ENCODE data around the gene MPP2. TPM values are rescaled to one million over a fixed set of nuclear protein-coding genes. Genes with fewer than 3 reads are reported as not detected.

The MPP2 gene
- total and polyA plus RNA-seq, 4 donors = 0.05 to 0.25 (median 0.09) TPM

DNA sequence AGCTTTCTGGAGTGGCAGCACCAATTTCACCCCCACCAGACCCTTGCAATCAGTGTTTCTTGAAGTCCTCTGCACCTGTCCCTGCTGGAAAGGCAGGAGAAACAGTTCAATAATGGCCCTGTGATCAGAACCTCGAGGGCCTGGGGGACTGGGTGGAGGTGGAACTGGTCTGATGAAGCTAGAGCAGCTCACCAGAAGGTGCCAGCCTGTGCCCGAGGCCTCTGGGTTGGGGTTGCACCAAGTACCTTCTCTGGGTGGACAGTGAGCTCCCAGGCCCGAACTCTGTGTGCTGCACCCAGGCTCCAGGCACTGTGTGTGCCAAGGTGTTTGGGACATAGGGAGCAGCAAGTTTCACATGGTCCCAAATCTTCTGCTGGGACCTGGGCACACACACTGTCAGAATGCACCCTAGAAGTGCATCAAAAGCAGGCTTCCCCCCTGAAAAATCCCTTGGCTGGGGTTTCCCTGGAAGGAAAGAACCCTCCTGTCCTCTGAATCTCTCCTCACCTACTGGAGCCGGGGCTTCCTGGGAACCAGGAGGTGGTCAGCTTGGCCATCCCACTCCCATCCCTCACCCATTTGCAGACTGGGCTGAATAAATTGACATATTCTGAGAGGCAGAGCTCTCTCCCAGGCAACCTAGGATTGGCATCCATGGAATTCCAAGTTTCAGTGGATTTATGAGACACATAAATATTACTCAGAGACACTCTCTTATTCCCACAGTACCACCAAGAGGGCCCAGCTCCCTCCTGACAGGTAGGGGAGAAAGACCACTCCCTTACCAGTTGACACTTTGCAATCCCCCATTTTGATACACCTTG is 43.0 kb downstream of the MPP2 start:
- Histone ChIP-seq H3K4me1 (ENCODE audit: control insufficient read depth in 4 of 4, insufficient read depth in 4 of 4, low read length in 3 of 4) (no peaks in the 10 kb centered on the region), H3K4me3 (ENCODE audit: low read depth in 1 of 3, low read length in 3 of 3) (no peak overlapping the region), H3K9me3 (ENCODE audit: control insufficient read depth in 4 of 4, low read length in 3 of 4) (no peaks in the 10 kb centered on the region), H3K36me3 (ENCODE audit: control insufficient read depth in 4 of 4, insufficient read depth in 3 of 4, low read depth in 1 of 4, low read length in 3 of 4) (no peaks in the 10 kb centered on the region), H3K9ac (ENCODE audit: low read depth in 1 of 2, low read length in 2 of 2) (no peak overlapping the region), H3K27ac (ENCODE audit: low read depth in 1 of 2, low read length in 2 of 2) (no peak overlapping the region), H3K27me3 (ENCODE audit: control insufficient read depth in 4 of 4, insufficient read depth in 4 of 4, low read length in 3 of 4) (peaks cover 0 to 2% (median 0%) of the 10 kb centered on the region in 4 donors)
- TF ChIP-seq NR2F2 (IDR thresholded peaks at IDR 0.05) (no peak), HNF4G (IDR thresholded peaks at IDR 0.05) (no peak), YY1 (IDR thresholded peaks at IDR 0.05) (no peak), RXRA (IDR thresholded peaks at IDR 0.05) (no peak), HNF4A (conservative IDR thresholded peaks at IDR 0.05) (no peak), RAD21 (IDR thresholded peaks at IDR 0.05) (no peak)
- TF ChIP-seq, protein P1, sequence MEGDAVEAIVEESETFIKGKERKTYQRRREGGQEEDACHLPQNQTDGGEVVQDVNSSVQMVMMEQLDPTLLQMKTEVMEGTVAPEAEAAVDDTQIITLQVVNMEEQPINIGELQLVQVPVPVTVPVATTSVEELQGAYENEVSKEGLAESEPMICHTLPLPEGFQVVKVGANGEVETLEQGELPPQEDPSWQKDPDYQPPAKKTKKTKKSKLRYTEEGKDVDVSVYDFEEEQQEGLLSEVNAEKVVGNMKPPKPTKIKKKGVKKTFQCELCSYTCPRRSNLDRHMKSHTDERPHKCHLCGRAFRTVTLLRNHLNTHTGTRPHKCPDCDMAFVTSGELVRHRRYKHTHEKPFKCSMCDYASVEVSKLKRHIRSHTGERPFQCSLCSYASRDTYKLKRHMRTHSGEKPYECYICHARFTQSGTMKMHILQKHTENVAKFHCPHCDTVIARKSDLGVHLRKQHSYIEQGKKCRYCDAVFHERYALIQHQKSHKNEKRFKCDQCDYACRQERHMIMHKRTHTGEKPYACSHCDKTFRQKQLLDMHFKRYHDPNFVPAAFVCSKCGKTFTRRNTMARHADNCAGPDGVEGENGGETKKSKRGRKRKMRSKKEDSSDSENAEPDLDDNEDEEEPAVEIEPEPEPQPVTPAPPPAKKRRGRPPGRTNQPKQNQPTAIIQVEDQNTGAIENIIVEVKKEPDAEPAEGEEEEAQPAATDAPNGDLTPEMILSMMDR (IDR thresholded peaks at IDR 0.05; ENCODE audit: low read depth, low read length, missing input control) = no peak
- TF ChIP-seq, protein P2, sequence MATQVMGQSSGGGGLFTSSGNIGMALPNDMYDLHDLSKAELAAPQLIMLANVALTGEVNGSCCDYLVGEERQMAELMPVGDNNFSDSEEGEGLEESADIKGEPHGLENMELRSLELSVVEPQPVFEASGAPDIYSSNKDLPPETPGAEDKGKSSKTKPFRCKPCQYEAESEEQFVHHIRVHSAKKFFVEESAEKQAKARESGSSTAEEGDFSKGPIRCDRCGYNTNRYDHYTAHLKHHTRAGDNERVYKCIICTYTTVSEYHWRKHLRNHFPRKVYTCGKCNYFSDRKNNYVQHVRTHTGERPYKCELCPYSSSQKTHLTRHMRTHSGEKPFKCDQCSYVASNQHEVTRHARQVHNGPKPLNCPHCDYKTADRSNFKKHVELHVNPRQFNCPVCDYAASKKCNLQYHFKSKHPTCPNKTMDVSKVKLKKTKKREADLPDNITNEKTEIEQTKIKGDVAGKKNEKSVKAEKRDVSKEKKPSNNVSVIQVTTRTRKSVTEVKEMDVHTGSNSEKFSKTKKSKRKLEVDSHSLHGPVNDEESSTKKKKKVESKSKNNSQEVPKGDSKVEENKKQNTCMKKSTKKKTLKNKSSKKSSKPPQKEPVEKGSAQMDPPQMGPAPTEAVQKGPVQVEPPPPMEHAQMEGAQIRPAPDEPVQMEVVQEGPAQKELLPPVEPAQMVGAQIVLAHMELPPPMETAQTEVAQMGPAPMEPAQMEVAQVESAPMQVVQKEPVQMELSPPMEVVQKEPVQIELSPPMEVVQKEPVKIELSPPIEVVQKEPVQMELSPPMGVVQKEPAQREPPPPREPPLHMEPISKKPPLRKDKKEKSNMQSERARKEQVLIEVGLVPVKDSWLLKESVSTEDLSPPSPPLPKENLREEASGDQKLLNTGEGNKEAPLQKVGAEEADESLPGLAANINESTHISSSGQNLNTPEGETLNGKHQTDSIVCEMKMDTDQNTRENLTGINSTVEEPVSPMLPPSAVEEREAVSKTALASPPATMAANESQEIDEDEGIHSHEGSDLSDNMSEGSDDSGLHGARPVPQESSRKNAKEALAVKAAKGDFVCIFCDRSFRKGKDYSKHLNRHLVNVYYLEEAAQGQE (IDR thresholded peaks at IDR 0.05) = no peak
- TF ChIP-seq, protein P3, sequence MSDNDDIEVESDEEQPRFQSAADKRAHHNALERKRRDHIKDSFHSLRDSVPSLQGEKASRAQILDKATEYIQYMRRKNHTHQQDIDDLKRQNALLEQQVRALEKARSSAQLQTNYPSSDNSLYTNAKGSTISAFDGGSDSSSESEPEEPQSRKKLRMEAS (IDR thresholded peaks at IDR 0.05) = no peak
- no peak for DNase-seq (ENCODE audit: low spot score)
- WGBS = 81% methylated on average over 4 of the region's 4 CpGs

DNA sequence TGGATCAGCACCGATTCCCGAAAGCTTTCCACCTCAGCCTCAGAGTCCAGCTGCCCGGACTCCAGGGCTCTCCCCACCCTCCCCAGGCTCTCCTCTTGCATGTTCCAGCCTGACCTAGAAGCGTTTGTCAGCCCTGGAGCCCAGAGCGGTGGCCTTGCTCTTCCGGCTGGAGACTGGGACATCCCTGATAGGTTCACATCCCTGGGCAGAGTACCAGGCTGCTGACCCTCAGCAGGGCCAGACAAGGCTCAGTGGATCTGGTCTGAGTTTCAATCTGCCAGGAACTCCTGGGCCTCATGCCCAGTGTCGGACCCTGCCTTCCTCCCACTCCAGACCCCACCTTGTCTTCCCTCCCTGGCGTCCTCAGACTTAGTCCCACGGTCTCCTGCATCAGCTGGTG is 45.4 kb downstream of the MPP2 start:
- Histone ChIP-seq H3K9ac (ENCODE audit: low read depth in 1 of 2, low read length in 2 of 2) (no peak overlapping the region), H3K4me1 (ENCODE audit: control insufficient read depth in 4 of 4, insufficient read depth in 4 of 4, low read length in 3 of 4) (no peaks in the 10 kb centered on the region), H3K4me3 (ENCODE audit: low read depth in 1 of 3, low read length in 3 of 3) (no peak overlapping the region), H3K27me3 (ENCODE audit: control insufficient read depth in 4 of 4, insufficient read depth in 4 of 4, low read length in 3 of 4) (no peaks in the 10 kb centered on the region), H3K36me3 (ENCODE audit: control insufficient read depth in 4 of 4, insufficient read depth in 3 of 4, low read depth in 1 of 4, low read length in 3 of 4) (no peaks in the 10 kb centered on the region), H3K27ac (ENCODE audit: low read depth in 1 of 2, low read length in 2 of 2) (no peak overlapping the region), H3K9me3 (ENCODE audit: control insufficient read depth in 4 of 4, low read length in 3 of 4) (no peaks in the 10 kb centered on the region)
- 95% methylated on average over 9 of the region's 9 CpGs for WGBS
- no peak for DNase-seq (ENCODE audit: low spot score)
- TF ChIP-seq JUND (IDR thresholded peaks at IDR 0.05) = no peak
- TF ChIP-seq, protein P2 (IDR thresholded peaks at IDR 0.05) = no peak
- no peak for TF ChIP-seq SP1 (IDR thresholded peaks at IDR 0.05)
- no peak for TF ChIP-seq YY1 (IDR thresholded peaks at IDR 0.05)
- TF ChIP-seq NR2F2 (IDR thresholded peaks at IDR 0.05) = no peak
- TF ChIP-seq RAD21 (IDR thresholded peaks at IDR 0.05) = no peak
- no peak for TF ChIP-seq HNF4G (IDR thresholded peaks at IDR 0.05)
- no peak for TF ChIP-seq TAF1 (conservative IDR thresholded peaks at IDR 0.05)
- TF ChIP-seq, protein P1 (IDR thresholded peaks at IDR 0.05; ENCODE audit: low read depth, low read length, missing input control) = no peak
- TF ChIP-seq, protein P4, sequence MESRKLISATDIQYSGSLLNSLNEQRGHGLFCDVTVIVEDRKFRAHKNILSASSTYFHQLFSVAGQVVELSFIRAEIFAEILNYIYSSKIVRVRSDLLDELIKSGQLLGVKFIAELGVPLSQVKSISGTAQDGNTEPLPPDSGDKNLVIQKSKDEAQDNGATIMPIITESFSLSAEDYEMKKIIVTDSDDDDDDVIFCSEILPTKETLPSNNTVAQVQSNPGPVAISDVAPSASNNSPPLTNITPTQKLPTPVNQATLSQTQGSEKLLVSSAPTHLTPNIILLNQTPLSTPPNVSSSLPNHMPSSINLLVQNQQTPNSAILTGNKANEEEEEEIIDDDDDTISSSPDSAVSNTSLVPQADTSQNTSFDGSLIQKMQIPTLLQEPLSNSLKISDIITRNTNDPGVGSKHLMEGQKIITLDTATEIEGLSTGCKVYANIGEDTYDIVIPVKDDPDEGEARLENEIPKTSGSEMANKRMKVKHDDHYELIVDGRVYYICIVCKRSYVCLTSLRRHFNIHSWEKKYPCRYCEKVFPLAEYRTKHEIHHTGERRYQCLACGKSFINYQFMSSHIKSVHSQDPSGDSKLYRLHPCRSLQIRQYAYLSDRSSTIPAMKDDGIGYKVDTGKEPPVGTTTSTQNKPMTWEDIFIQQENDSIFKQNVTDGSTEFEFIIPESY (IDR thresholded peaks at IDR 0.05) = no peak
- no peak for TF ChIP-seq FOXA2 (IDR thresholded peaks at IDR 0.05)
- no peak for TF ChIP-seq GABPA (IDR thresholded peaks at IDR 0.05 in 1 of 2, conservative IDR thresholded peaks at IDR 0.05 in 1 of 2)
- TF ChIP-seq EGR1 (IDR thresholded peaks at IDR 0.05; ENCODE audit: low read depth in 2 of 2) = no peak
- TF ChIP-seq, protein P3 (IDR thresholded peaks at IDR 0.05) = no peak
- no peak for TF ChIP-seq RXRA (IDR thresholded peaks at IDR 0.05)

Data from liver (tissue), 9 donors.